Hematopoietic multipotent progenitor cell treated with erythropoietin and hydrocortisone succinate and interleukin-3 and kit ligand, for 15 days (in vitro differentiated cells): Measurements from ENCODE around the gene PAK5.

Experiments used
- DNase-seq: peaks from one replicate; pipeline ENCODE4 v3.0.0-alpha.2; 2015; ENCODE audit warnings: low spot score

Gene PAK5

GRCh38 chr20:9517297-9518162 is 321.3 kb downstream of the PAK5 start:
- DNase-seq, result no peak

- DNase-seq, result no peak
Observed at GRCh38 chr20:9516234-9516871, 322.5 kb downstream of the PAK5 start.

GRCh38 chr20:9515741-9516233 is 323.1 kb downstream of the PAK5 start:
- no peak for DNase-seq

GRCh38 chr20:9515214-9515585 is 323.7 kb downstream of the PAK5 start:
- no peak for DNase-seq

GRCh38 chr20:9514461-9515213 is 324.2 kb downstream of the PAK5 start, which contains the start of gene LAMP5:
Gene LAMP5, plus strand, starts transcription at chr20:9514590. Its CDS starts 263 bp downstream, at chr20:9514853.
- DNase-seq, result no peak

GRCh38 chr20:9514072-9514460 is 324.8 kb downstream of the PAK5 start:
- no peak for DNase-seq

- no peak for DNase-seq
Observed at GRCh38 chr20:9510911-9511310, 328.0 kb downstream of the PAK5 start.

- DNase-seq, result no peak
Observed at GRCh38 chr20:9509246-9509645, 329.6 kb downstream of the PAK5 start.

- DNase-seq, result no peak
Observed at GRCh38 chr20:9508696-9509178, 330.1 kb downstream of the PAK5 start.

GRCh38 chr20:9508240-9508661 is 330.6 kb downstream of the PAK5 start:
- DNase-seq, result no peak

- no peak for DNase-seq
Observed at GRCh38 chr20:9507544-9508239, 331.2 kb downstream of the PAK5 start.

- DNase-seq, result no peak
Observed at GRCh38 chr20:9506964-9507369, 331.9 kb downstream of the PAK5 start.

- no peak for DNase-seq
Observed at GRCh38 chr20:9506280-9506821, 332.5 kb downstream of the PAK5 start.

- no peak for DNase-seq
Observed at GRCh38 chr20:9503526-9504245, 335.2 kb downstream of the PAK5 start.

GRCh38 chr20:9501473-9501872 is 337.4 kb downstream of the PAK5 start:
- no peak for DNase-seq

- DNase-seq, result no peak
Observed at GRCh38 chr20:9500121-9500520, 338.8 kb downstream of the PAK5 start.

GRCh38 chr20:9499126-9499899 is 339.6 kb downstream of the PAK5 start:
- DNase-seq, result no peak

- no peak for DNase-seq
Observed at GRCh38 chr20:9498322-9498721, 340.6 kb downstream of the PAK5 start.

- DNase-seq, result no peak
Observed at GRCh38 chr20:9496155-9496554, 342.7 kb downstream of the PAK5 start.

- DNase-seq, result no peak
Observed at GRCh38 chr20:9495701-9496100, 343.2 kb downstream of the PAK5 start.
